GM12865 (cell line): ENCODE data around the gene FBH1.
"Not testable (repeated sequence)": the region's sequence is repeated elsewhere in the genome, so short reads cannot be mapped to it uniquely, and the experiment has no call there.

Experiments used
- DNase-seq: peaks from one replicate; pipeline ENCODE4 v3.0.0; 2010; ENCODE audit warnings: low read depth
- H3K4me3 ChIP-seq: 2 replicates; pipeline ENCODE4 v1.5.1; 2011; ENCODE audit warnings: mild to moderate bottlenecking, low read depth, low read length, control low read depth
- TF ChIP-seq, protein P1 (sequence below): IDR thresholded peaks from 2 replicates; pipeline ENCODE4 v1.5.1; 2011; ENCODE audit warnings: low read length, control low read depth, low read depth, inconsistent platforms; ENCODE audit not compliant: insufficient read depth; ENCODE audit errors: missing control alignments

The FBH1 gene

GRCh38 chr10:5898163-5898562 lies 8.1 kb downstream of the FBH1 start:
- no peak overlapping the region for H3K4me3 ChIP-seq
- TF ChIP-seq, protein P1, sequence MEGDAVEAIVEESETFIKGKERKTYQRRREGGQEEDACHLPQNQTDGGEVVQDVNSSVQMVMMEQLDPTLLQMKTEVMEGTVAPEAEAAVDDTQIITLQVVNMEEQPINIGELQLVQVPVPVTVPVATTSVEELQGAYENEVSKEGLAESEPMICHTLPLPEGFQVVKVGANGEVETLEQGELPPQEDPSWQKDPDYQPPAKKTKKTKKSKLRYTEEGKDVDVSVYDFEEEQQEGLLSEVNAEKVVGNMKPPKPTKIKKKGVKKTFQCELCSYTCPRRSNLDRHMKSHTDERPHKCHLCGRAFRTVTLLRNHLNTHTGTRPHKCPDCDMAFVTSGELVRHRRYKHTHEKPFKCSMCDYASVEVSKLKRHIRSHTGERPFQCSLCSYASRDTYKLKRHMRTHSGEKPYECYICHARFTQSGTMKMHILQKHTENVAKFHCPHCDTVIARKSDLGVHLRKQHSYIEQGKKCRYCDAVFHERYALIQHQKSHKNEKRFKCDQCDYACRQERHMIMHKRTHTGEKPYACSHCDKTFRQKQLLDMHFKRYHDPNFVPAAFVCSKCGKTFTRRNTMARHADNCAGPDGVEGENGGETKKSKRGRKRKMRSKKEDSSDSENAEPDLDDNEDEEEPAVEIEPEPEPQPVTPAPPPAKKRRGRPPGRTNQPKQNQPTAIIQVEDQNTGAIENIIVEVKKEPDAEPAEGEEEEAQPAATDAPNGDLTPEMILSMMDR: no peak
- no peak for DNase-seq

GRCh38 chr10:5900247-5900646 lies 10.2 kb downstream of the FBH1 start:
- no peak for DNase-seq
- H3K4me3 ChIP-seq: no peak overlapping the region
- TF ChIP-seq, protein P1: no peak

GRCh38 chr10:5902511-5903274 lies 12.7 kb downstream of the FBH1 start:
- H3K4me3 ChIP-seq: no peak overlapping the region
- DNase-seq: no peak
- TF ChIP-seq, protein P1: no peak

DNA sequence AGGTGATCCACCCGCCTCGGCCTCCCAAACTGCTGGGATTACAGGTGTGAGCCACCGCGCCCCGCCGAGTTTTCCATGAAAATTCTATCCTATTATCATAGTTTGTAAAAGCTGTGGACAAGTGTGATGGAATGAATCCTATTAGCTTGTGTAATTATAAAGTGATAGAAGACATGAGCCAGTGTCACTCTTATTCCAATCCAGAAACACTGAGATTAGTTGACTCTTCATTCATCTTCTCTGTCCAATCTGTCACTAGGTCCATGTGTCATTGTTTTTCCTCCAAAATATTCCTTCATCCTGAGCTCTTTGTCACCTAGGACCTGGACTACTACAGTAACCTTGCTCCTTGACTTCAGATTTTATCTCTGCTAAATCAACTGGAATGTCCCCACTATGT lies 13.5 kb downstream of the FBH1 start:
- H3K4me3 ChIP-seq: no peak overlapping the region
- TF ChIP-seq, protein P1: no peak
- no peak for DNase-seq

- peak; percentile 91 for DNase-seq
- TF ChIP-seq, protein P1: no peak
- H3K4me3 ChIP-seq: peak overlapping the region; percentile 35
Observed at GRCh38 chr10:5904227-5904626, 14.2 kb downstream of the FBH1 start.

- no peak overlapping the region for H3K4me3 ChIP-seq
- no peak for DNase-seq
- TF ChIP-seq, protein P1: no peak
Observed at GRCh38 chr10:5905854-5906507, 15.9 kb downstream of the FBH1 start.

DNA sequence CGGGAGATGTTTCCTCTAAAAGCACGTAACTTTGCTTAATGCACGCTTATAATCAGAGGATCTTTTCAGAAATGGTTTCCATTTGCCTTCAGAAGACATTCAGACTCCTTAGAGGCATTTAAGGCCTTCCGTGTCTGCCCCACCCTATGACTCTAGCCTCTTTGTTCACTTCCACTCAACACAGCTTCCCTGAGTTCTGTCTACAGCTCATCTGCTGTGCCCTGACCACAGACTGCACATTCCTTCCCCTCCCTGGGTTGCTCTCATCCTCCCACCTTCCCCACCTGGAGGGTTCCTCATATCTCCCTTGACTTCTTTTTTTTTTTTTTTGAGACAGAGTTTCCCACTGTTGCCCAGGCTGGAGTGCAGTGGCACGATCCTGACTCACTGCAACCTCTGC lies 16.6 kb downstream of the FBH1 start:
- TF ChIP-seq, protein P1: no peak
- no peak overlapping the region for H3K4me3 ChIP-seq
- DNase-seq: no peak

DNA sequence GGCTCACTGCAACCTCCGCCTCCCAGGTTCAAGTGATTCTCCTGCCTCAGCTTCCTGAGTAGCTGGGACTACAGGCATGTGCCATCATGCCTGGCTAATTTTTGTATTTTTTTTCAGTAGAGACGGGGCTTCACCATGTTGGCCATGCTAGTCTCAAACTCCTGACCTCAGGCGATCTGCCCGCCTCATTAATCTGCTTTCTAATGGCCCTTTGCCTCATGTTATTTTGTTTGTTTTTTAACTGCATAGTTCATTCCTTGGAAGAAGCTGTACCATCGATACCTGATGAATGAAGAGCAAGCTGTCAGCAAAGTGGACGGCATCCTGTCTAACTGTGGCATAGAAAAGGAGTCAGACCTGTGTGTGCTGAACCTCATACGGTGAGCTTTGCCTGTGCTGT lies 18.6 kb downstream of the FBH1 start:
- not testable (repeated sequence) for H3K4me3 ChIP-seq, DNase-seq
